ENCODE measurements around the gene CIDEB.

GRCh38 chr14:24284501-24285035 is 23.2 kb downstream of the CIDEB start:
- TF ChIP-seq CTCF (IDR thresholded peaks at IDR 0.05) (no peak), POLR2A (IDR thresholded peaks at IDR 0.05) (no peak)

Data from tibial nerve (tissue), 3 donors.